Osteocyte (in vitro differentiated cells): ENCODE data around the gene GYS1. TPM values are rescaled to one million over a fixed set of nuclear protein-coding genes. Genes with fewer than 3 reads are reported as not detected.

Experiments
- DNase-seq: peaks from one replicate; pipeline ENCODE4 v3.0.0; 2021; ENCODE audit warnings: mixed read lengths; ENCODE audit not compliant: unreplicated experiment; ENCODE audit errors: extremely low spot score
- H3K27ac Mint-ChIP-seq: one replicate; pipeline ENCODE4 v1.8.0; 2021; ENCODE audit warnings: mild to moderate bottlenecking, mixed read lengths; ENCODE audit not compliant: unreplicated experiment
- H3K27me3 Mint-ChIP-seq: one replicate; pipeline ENCODE4 v1.8.0; 2021; ENCODE audit warnings: mixed read lengths; ENCODE audit not compliant: unreplicated experiment
- H3K36me3 Mint-ChIP-seq: one replicate; pipeline ENCODE4 v1.8.0; 2021; ENCODE audit warnings: mixed read lengths; ENCODE audit not compliant: unreplicated experiment
- H3K4me1 Mint-ChIP-seq: one replicate; pipeline ENCODE4 v1.8.0; 2021; ENCODE audit warnings: mixed read lengths; ENCODE audit not compliant: unreplicated experiment
- H3K4me3 Mint-ChIP-seq: one replicate; pipeline ENCODE4 v1.8.0; 2021; ENCODE audit warnings: mild to moderate bottlenecking, moderate library complexity, mixed read lengths; ENCODE audit not compliant: unreplicated experiment
- H3K9me3 Mint-ChIP-seq: one replicate; pipeline ENCODE4 v1.8.0; 2021; ENCODE audit warnings: mixed read lengths; ENCODE audit not compliant: unreplicated experiment
- CTCF ChIP-seq: fragments of 200-600 bp; sonication (generic); IDR thresholded peaks from 2 replicates; pipeline ENCODE4 v1.5.0; 2021; ENCODE audit warnings: antibody characterized with exemption, mild to moderate bottlenecking, moderate library complexity
- total RNA-seq: library from RNA; stranded (reverse); gene quantifications from 2 replicates; pipeline ENCODE4 v1.2.1, GENCODE V29; 2021

Gene GYS1
- total RNA-seq, 1 donor from 2014 or later, result 42.2 TPM

GRCh38 chr19:48988286-48988685 is 4.8 kb downstream of the GYS1 start:
- H3K9me3 Mint-ChIP-seq, result no peaks in the 10 kb centered on the region
- H3K27me3 Mint-ChIP-seq, result no peaks in the 10 kb centered on the region
- H3K4me1 Mint-ChIP-seq, result peaks cover 9% of the 10 kb centered on the region
- TF ChIP-seq CTCF, result no peak
- no peak overlapping the region for H3K4me3 Mint-ChIP-seq
- H3K36me3 Mint-ChIP-seq, result peaks cover 14% of the 10 kb centered on the region
- DNase-seq, result no peak
- H3K27ac Mint-ChIP-seq, result no peak overlapping the region

DNA sequence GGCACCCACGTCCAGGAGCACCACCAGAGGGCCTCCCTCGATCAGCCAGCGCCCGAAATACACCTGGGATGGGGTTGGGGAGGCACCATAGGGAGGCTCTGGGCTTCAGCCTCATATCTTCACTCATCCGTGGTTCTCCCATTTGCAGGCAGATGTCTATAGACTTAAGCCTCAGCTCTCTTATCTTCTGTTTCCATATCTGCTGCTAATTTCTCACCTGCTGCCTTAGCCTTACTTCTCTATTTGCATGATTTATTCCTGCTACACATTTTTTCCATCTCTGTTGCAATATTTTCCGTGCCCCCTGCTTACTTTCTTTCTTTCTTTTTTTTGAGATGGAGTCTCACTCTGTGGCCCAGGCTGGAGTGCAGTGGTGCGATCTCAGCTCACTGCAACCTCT is 5.8 kb downstream of the GYS1 start:
- H3K27me3 Mint-ChIP-seq, result no peaks in the 10 kb centered on the region
- H3K27ac Mint-ChIP-seq, result no peak overlapping the region
- TF ChIP-seq CTCF, result no peak
- H3K4me3 Mint-ChIP-seq, result no peak overlapping the region
- DNase-seq, result no peak
- H3K9me3 Mint-ChIP-seq, result no peaks in the 10 kb centered on the region
- H3K4me1 Mint-ChIP-seq, result peaks cover 9% of the 10 kb centered on the region
- peaks cover 19% of the 10 kb centered on the region for H3K36me3 Mint-ChIP-seq

DNA sequence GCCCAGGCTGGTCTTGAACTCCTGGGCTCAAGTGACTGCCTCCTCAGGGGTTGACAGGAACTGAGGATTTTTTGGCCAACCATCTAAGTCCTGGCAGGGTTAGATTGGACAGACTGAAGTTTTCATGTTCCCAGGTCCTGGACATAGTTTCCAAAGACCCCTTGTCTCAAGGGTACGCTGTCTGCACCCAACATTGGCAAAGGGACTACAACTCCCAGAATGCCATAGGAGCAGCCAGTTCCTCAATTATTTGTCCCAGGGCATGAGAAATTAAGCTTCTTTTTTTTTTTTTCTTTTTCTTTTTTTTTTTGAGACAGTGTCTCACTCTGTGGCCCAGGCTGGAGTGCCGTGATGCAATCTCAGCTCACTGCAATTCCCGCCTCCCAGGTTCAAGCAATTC is 6.9 kb downstream of the GYS1 start:
- Mint-ChIP-seq H3K4me1 (peaks cover 4% of the 10 kb centered on the region), H3K4me3 (no peak overlapping the region), H3K27ac (no peak overlapping the region), H3K27me3 (no peaks in the 10 kb centered on the region), H3K36me3 (peaks cover 24% of the 10 kb centered on the region), H3K9me3 (no peaks in the 10 kb centered on the region)
- DNase-seq, result no peak
- TF ChIP-seq CTCF, result no peak

- Mint-ChIP-seq H3K9me3 (no peaks in the 10 kb centered on the region), H3K4me3 (no peak overlapping the region), H3K27me3 (no peaks in the 10 kb centered on the region), H3K4me1 (peaks cover 4% of the 10 kb centered on the region), H3K36me3 (peaks cover 24% of the 10 kb centered on the region), H3K27ac (no peak overlapping the region)
- no peak for TF ChIP-seq CTCF
- no peak for DNase-seq
These were observed 7.4 kb downstream of the GYS1 start for GRCh38 chr19:48985711-48986110.

- no peak overlapping the region for H3K4me3 Mint-ChIP-seq
- H3K36me3 Mint-ChIP-seq, result peaks cover 21% of the 10 kb centered on the region
- no peak for TF ChIP-seq CTCF
- H3K27me3 Mint-ChIP-seq, result no peaks in the 10 kb centered on the region
- no peak overlapping the region for H3K27ac Mint-ChIP-seq
- H3K4me1 Mint-ChIP-seq, result peaks cover 6% of the 10 kb centered on the region
- no peaks in the 10 kb centered on the region for H3K9me3 Mint-ChIP-seq
- DNase-seq, result no peak
These were observed 10.8 kb downstream of the GYS1 start for GRCh38 chr19:48982280-48982679.
